Fibroblast of skin of back (primary cell): ENCODE measurements around the gene FABP6. TPM values are rescaled to one million over a fixed set of nuclear protein-coding genes. Genes with fewer than 3 reads are reported as not detected.
"Not testable (repeated sequence)": the region's sequence is repeated elsewhere in the genome, so short reads cannot be mapped to it uniquely, and the experiment has no call there.

ENCODE experiments used
- DNase-seq: peaks from one replicate; pipeline ENCODE4 v3.0.0-alpha.2; 2013
- polyA plus RNA-seq, 2 experiments: library from polyadenylated mRNA; unstranded; fragments of 120-200 nt; gene quantifications; one replicate each; pipeline ENCODE4 v1.2.1, GENCODE V29; 2013; ENCODE audit not compliant: insufficient read length in 2 of 2

Gene FABP6, protein sequence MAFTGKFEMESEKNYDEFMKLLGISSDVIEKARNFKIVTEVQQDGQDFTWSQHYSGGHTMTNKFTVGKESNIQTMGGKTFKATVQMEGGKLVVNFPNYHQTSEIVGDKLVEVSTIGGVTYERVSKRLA
- polyA plus RNA-seq (2013, experiment 1 of 2; ENCODE audit: insufficient read length): not detected
- polyA plus RNA-seq (2013, experiment 2 of 2; ENCODE audit: insufficient read length): not detected

DNA sequence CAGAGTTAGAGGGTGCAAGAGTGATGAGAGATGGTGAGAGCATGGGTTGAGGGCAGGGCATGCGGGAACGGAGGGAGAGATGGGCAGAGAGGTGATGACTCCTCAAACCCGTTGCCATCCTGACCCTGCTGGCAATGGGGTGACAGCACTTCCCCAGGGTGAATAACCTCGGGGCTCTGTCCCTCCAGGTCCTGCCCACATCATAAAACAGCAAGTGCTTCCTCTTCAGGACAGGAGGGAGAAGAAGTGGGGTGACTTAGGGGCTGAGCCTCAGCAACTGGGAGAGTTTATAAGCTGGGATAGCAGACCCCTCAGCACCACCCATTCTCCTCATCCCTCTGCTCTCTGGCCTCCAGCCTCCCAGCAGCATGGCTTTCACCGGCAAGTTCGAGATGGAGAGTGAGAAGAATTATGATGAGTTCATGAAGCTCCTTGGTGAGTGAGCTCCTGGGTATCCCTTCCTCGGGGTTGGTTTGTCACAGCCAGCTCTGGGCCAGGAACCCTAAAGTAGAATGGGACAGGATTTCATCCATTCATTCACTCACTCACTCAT lies at the start of gene FABP6:
FABP6 (plus strand) TSS at position 317 of the 553 bp plus-strand sequence; CDS start at position 369, 52 bp downstream.
- DNase-seq: no peak

DNA sequence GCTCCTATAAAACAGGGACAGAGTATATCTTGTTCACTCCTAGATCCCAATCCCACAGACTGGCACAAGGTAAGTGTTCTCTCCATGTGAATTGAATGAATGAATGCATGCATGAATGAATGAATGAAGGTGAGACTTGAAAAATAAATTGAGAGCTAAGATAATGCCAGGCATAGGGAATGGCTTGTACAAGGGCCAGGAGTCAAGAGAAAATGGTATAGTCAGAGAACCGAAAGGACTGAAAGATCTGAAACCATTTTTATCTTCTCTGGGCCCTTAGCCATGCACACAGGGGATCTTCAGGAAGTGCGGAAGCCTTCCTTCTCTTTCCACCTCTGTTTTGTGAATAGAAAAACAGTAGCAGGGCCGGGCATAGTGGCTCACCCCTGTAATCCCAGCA lies 48.4 kb upstream of the FABP6 start:
- no peak for DNase-seq

DNA sequence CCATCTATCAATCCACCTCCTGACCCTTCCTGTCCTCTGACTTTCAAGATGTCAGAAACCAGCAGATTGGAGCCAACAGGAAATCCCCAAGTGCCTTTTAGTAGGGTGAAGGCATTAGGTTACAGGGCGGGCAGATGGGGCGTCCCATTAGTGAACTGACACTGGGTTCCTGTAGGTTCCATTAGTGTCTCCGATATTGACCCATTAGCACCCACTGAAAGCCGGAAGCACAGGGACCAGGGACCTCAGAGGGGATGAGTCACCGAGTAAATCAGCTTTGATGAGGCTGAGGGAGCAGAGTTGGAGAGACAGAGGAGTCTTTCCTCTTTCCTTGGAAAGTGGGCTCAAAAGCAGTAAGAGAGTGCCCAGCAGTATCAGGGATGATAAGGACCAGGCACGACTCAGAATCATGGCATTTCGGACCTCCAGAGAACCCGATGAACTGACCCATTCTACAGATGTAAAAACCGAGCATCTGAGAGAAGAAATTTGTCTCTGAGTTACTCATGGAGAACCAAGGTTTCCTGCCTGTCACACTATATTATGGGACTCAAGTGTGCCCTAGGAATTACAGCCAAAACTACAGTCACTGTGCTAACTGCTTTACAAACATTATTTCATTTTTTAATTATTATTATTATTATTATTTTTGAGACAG lies 47.2 kb upstream of the FABP6 start:
- peak; percentile 27 for DNase-seq

DNA sequence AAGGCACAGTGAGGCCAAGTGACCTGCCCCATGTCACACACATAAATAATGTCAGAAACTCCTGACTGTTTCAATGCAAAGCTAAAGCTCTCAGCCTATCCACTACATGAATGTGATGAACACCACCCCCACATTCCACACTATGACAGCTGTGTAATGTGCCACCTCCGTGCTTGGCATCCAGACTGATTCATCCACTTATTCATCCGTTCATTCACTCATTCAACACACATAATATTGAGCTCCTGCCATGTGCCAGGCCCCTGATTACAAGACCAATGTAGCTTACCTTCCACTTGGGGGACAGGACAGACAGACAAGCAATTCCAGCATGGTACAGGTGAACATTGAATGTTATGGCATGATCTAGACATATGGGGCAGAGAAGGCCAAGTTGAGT lies 46.2 kb upstream of the FABP6 start:
- no peak for DNase-seq

DNA sequence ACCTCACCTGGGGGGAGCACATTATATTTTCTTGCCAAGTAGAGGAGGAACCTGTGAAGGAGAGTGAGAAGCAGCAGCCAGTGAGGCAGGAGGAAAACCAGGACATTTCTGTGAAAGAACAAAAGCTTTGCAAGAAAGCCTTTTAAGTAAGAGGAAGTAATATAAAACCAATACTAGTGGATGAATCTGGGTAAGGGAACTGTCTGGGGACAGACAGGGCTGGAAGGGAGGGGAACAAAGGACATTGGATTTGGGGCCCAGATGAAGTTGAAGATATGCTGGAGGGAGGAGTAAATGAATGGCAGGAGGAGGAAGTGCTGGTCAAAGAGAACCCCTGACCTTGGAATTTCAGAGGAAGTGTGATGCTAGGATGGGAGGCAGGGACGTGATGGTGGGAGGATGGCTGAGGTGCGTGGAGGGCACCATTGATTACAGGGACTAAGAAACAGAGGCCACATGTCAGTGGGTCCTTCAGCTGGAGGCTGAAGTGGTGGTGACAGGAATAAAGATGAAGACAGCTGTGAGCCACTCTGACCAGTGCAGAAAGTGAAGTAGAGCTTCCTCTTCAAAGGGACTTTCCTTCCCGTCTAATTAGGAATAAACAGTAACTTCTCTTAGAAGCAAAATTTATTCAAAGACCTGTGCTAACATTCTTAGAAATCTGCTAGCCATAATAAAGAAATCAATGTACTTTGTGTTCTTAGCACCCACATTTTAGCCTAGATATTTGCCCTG lies 43.5 kb upstream of the FABP6 start:
- DNase-seq: no peak

DNA sequence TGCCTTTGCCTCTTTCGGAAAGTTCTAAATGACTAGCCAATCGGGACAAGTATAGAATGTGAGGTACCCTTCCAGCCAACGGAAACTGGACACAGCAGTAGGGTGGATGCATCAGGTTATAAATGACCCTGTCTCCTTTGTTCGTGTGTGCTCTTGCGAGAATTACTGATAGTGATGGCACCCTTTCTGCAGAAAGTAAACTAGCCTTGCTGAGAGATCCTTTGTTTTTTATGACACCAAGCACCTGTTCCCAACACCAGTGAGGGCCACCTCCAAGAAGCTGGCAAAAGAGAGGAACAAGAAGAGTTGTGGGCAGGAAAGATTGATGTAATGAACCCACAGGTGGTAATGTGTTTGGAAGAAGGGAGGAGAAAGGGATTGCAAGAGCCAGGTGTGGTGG lies 42.8 kb upstream of the FABP6 start:
- DNase-seq: no peak

DNA sequence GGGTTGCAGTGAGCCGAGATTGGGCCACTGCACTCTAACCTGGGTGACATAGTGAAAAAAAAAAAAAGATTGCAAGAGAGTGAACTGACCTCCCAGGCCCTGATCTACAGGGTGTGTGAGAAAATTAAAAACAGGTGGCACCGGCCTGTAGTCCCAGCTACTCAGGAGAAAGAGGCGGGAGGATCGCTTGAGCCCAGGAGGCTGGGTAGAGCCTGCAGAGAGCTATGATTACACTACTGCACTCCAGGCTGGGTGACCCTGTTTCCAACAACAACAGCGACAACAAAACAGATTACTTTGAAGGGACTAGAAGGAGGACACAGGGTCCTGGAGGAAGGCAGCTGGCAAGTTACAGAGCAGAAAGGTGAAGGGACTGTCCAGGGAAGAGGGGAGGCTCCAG lies 42.2 kb upstream of the FABP6 start:
- DNase-seq: no peak

DNA sequence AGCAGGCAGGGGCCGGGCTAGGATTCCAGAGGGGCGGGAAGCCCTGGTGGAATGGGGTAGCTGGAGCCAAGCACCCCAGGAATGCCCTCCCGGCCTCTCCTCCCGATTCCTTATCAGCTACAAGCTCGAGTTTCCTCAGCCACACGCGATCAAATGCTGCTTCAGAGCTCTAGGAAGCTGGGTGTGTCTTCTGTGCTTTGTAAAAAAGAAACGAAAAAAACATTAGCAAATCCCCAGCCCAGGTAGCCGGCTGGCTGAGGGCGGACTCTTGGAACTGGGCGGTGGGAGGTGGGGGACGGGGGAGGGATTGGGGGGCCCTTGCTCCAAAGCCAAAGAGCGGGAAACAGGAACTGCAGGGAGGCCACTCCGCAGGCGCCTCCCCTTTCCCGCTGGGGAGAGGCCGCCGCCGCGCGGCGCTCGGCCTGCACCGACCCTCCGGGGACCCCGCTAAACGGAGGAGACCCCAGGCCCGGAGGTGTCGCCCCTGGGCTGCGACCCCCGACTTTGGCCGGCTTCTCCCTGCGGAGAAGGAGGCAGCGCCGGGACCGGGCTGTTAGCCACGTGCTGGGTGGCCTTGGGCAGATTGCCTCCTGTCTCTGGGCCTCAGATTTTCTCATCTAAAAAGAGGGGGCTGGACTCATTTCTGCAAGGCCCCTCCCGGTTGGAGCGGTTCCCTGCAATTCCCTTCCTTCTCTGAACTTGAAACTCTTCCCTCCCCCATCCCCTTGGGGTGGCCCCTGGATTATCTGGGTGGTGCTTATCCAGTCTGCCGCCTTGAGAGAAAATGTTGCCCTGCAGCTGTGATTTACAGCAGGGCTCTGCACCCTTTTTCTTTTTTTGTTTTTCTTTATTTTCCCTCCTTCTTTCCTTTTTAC lies 40.9 kb upstream of the FABP6 start:
- DNase-seq: peak; percentile 85

DNA sequence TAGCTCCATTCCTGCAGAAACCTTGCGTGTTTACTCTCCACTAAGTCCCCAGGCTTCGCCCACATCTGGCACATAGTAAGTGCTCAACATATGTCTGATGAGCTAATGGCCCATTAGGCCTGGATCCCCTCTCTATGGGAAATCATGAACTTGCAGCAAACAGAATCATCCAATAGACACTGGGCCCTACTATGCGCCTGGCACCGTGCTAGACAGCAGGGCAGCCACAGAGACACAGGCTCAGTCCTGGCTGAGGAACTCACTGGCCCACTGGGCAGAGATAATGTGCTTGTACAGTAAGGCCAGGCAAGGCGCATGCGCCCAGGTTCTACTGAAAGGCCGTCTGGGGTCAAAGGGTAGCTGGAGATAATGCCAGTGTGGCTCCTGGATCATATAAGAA lies 36.9 kb upstream of the FABP6 start:
- no peak for DNase-seq

DNA sequence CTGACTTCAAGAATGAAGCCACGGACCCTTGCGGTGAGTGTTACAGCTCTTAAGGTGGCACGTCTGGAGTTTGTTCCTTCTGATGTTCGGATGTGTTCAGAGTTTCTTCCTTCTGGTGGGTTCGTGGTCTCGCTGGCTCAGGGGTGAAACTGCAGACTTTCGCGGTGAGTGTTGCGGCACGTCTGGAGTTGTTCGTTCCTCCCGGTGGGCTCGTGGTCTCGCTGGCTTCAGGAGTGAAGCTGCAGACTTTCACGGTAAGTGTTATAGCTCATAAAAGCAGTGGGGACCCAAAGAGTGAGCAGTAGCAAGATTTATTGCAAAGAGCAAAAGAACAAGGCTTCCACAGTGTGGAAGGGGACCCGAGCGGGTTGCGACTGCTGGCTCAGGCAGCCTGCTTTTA lies 36.2 kb upstream of the FABP6 start:
- DNase-seq: not testable (repeated sequence)

DNA sequence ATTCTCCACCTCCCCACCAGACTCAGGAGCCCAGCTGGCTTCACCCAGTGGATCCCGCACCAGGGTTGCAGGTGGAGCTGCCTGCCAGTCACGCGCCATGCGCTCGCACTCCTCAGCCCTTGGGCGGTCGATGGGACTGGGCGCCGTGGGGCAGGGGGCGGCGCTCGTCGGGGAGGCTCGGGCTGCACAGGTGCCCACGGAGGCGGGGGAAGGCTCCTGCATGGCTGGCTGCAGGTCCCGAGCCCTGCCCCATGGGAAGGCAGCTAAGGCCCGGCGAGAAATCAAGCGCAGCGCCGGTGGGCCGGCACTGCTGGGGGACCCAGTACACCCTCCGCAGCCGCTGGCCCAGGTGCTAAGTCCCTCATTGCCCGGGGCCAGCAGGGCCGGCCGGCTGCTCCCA lies 35.5 kb upstream of the FABP6 start:
- DNase-seq: not testable (repeated sequence)

DNA sequence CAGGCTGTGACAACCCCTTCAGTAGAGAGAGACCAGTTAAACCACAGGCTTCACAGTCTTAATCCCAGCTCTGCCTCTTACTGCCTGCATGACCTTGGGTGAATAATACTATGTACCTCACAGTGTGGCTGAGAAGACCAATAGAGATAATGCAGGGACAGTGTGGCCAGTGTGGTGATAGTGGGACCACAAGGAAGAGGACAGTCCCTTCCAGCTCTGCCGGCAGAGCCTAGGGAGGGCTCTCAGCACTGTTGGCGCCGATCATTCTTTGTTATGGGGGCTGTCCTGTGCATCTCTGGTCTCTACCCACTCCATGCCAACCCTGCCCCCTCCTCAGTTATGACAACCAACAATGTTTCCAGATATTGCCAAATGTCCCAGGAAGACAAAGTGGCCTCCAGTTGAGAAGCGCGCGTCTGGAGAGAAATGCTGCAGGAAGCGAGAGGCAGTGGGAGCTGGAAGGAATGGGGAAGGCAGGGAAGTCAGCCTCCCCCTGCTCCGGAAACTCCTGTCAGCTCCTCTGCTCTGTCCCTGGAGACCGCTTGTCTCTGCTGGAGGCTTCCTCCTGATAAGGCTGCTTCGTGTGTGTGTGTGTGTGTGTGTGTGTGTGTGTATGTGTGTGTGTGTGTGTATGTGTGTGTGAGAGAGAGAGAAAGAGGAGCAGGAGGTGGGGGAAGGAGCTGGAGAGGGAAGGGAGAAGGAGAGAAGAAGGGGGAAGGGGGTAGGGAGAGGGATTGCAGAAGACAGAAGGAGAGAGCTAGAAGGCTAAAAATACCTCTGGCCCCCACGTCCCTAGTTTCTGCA lies 31.8 kb upstream of the FABP6 start:
- DNase-seq: peak; percentile 91

DNA sequence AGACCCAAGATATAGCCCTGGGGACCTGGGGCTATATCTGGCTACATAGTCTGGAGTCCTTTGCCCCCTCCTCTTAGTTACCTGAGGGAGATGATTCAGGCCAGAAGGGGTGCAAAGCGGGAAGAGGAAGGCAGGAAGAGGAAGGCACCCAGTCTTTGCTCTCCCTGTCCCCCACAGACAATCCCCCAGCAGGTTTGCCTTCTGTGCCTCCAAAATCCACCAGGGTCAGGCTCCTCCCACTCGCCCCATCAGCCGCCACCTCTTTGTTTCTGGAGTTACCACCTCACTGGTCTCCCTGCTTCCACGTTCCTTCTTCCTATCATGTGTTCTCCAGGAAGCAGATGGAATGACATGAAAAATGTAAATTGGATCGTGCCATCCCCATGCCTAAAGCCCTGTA lies 31.2 kb upstream of the FABP6 start:
- no peak for DNase-seq

DNA sequence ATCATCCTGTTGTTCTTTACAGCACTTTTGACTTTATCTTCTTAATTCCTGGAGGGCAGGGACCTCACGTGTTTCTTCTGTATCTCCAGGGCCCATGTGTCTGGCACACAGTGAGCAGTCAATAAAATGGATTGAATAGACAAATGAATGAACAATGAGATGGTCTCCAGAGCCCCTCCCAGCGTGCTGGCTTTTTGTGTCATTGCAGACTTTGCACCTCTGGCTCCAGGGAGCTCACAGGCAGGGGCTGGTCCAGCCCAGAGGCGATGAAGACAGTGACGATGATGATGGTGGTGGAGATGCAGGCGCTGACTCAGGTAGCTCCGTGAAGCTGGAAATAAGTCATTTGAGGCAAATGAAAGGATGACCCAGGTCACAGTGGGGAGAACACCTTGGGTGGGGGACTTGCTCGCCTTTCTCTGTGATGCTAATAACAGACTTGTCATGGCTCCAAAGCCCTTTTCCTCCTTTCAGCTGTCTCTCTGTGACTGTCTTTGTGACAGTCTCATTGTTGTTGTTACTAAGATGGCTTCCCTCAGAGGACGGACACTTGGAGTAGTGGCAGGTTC lies 30.4 kb upstream of the FABP6 start:
- no peak for DNase-seq

DNA sequence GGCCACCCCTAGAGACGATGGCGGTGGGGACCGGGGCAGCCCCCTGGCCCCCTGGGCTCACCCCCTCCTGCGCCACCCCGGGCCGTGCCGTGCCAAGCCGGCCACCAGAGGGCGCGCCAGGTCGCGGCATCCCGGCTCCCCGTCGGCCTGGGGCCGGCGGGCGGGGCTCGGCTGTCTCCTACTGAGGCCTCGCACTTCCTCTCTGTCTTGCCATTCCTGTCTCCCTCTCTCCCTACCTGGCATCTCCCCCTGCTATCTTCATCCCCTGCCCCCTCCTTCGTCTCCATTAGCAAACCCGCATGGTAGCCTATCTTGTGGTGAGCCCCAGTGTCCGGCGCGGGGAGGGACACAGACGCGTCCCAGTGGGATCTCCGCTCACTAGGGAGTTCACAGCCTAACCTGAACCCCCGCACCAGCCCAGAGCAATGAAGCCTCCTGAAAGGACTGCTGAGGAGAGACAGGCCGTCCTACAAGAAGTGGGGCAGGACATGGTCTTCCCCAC lies 29.8 kb upstream of the FABP6 start:
- DNase-seq: peak; percentile 51

DNA sequence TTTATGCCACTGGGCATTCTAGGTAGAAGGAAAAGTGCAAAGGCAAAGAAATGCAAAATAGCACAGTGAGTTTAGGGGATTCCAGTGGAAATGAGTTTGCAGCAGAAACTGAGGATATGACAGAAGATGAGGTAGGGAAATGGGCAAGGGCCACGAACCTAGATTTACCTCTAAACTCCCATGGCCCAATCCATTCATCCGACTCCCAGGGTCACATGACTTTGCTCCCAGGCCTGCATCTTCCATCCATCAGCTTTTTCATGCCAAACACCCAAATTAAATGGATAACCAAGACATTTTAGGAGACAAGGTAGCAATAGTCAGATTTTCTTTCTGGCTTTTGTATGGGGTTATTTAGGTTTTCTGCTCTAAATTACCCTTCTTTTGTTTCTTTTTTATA lies 22.2 kb upstream of the FABP6 start:
- no peak for DNase-seq

DNA sequence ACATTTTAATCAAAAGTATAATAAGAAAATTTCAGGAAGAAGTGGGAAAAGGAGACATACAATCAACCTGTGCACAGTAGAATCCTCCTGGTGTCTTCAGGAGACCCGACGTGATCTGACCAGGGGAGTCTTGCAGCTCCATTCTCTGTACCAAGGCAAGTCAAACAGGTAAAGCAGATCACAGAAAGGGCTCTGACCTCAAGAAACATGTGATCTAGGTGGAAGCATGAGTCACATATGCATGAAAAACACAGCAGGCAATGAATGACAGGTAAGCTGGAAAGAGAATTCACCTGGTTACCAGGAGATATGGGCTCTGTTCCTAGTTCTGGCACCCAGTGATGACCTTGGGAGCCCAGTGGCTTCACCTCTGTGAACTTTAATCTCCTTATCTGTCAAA lies 19.4 kb upstream of the FABP6 start:
- DNase-seq: no peak

DNA sequence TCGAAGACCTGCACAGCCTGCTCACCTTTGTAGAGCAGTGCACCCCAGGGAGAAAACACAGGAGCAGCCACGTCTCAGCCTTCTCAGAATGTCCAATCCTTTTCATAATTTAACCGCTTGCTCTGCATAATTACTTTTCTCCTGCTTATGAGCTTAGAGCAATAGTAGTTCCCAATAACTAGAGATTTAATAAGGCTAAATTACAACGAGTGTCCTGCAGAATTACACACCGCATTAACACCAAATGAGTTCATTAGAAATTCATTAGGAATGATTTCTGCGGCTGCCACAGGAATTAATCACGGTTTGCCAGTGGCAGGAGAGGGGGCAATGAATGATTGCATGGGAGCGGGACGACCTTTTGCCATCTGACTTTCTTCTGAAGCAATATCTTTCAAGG lies 18.7 kb upstream of the FABP6 start:
- DNase-seq: no peak

DNA sequence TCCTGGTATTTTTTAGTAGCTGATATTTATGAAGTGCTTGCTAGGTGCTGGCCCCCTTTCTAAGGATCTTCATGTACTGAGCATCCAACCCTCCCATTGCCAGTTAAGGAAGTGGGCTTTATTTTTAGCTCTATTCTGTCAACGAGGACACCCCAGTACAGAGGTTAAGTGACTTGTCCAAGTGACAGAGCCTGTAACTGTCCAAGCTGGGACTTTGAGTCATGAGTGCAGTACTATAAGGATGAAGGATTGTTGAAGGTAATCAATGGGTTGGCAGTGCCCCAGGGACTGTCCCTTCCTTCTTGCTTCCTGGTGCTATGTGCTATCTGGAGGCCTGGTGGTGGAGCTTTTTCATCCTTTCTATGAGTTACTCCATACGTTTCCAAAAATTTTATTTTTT lies 18.0 kb upstream of the FABP6 start:
- DNase-seq: no peak

DNA sequence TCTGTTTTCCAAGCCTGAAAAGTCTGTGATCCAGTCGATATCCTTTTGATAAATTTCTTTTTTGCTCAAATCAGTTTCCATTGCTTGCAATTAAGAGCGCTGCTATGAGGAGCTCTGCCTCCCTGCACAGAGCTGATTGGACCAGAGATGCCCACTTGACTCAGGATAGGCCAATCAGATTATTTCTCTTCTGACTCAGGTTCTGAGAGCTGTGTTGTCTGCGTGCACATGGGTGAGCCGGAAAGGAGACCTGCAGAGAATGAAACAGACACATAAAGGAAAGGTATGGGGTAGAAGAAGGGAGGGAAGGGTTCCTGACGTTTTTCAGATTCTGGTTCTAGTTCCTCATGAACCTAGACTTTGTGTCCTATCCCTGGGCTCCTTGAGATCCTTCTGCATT lies 15.8 kb upstream of the FABP6 start:
- DNase-seq: peak; percentile 11

DNA sequence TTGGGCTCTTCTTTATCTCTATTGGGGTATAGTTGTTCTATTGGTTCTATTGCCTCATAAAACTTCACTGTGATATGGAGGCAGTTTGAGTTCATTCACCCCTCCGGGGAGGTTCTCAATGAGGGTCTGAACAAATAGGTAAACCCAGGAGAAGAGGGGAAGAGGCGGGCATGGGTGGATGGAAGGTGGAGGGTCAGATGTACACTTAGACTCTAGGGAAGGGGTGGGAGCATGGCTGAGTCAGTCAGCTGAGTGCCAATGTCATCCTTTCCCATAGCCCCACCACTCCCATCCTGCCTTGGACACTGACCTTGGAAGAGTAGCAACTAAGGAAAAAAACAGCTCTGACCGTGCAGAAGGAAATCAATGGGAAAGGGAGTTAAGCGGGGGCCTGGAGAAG lies 9.9 kb upstream of the FABP6 start:
- DNase-seq: no peak
